NCI-H82 (cell line): Measurements from ENCODE around the gene CHTF18.
"Not testable (repeated sequence)": the region's sequence is repeated elsewhere in the genome, so short reads cannot be mapped to it uniquely, and the experiment has no call there.

Source experiments
- DNase-seq: peaks from one replicate; lab custom pipeline; 2025; lab: John Stamatoyannopoulos, UW

Gene CHTF18

DNA sequence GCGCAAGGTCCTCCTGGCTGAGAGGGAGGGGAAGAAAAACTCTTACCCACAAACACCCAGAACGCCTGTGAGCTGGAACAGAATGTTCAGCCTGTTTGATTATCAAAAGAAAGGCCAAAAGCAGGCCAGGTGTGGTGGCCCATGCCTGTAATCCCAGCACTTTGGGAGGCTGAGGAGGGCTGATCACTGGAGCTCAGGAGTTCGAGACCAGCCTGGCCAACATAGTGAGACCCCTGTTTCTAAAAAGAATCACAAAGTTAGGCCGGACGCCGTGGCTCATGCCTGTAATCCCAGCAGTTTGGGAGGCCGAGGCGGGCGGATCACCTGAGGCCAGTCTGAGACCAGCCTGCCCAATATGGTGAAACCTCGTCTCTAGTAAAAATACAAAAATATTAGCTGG is 12.1 kb upstream of the CHTF18 start:
- not testable (repeated sequence) for DNase-seq

DNA sequence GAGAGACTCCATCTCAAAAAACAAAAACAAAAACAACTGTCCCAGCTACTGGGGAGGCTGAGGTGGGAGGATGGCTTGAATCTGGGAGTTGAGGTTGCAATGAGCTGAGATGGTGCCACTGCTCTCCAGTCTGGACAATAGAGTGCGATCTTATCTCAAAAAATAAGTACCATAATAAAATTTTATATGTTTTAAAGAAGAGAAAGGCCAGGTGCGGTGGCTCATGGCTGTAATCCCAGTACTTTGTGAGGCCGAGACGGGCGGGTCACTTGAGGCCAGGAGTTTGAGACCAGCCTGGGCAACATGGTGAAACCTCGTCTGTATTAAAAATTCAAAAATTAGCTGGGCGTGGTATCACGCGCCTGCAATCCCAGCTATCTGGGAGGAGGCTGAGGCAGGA is 11.6 kb upstream of the CHTF18 start:
- DNase-seq: no peak

DNA sequence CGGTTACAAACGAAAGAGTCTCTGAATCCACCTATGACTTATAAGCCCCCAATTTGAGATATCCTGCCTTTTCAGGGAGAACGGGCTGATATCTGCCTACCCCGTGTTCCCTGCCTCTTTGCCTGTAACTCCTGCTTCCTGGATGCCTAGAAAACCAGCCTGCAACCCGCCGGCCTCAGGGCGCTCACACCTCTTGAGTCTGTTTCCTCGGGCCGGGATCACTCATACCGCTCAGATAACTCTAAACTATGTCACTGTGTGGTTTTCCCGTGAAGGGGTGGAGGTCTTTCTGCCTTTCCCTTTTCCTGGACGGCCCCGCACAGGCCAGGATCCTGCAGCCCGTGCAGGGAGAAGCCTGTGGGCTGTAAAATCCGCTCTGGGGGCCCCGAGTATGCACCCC is 10.6 kb upstream of the CHTF18 start:
- DNase-seq: no peak

DNA sequence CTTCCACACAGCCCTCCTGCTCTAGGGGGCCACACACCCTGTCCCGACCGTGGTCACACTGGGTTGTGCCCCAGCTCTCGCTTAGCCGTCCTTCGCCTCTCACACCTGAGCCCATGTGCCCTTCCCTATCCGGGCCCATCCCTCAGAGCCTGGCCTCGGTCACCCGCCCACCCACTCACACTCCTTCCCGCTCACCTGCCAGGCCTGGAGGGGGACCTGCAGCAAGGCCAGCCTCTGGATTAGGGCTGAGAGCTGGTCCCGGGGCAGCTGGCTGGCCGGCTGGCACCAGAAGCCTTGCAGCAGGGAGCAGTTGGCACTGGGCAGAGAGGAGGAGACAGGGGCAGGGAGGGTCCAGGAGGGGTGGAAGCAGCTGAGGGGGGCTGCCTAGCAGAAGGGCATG is 10.0 kb upstream of the CHTF18 start:
- no peak for DNase-seq

DNA sequence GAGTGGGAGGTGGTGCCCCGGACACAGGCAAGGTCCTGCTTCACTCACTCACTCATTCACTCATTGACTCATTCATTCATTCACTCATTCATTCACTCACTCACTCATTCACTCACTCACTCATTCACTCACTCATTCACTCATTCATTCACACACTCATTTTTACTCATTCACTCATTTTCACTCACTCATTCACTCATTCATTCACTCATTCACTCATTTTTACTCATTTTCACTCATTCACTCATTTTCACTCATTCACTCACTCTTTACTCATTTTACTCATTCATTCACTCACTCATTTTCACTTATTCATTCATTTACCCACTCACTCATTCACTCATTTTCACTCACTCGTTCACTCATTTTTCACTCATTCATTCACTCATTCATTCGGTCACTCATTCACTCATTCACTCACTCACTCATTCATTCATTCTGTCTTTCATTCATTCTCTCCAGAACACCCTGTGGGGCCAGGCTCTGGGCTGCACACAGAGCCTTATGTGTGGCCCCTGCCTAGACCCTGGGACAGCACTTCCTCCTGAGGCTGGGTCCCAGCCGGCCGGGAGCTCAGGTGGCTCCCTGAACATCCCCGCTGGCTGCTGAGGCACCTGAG is 9.4 kb upstream of the CHTF18 start:
- DNase-seq: no peak

DNA sequence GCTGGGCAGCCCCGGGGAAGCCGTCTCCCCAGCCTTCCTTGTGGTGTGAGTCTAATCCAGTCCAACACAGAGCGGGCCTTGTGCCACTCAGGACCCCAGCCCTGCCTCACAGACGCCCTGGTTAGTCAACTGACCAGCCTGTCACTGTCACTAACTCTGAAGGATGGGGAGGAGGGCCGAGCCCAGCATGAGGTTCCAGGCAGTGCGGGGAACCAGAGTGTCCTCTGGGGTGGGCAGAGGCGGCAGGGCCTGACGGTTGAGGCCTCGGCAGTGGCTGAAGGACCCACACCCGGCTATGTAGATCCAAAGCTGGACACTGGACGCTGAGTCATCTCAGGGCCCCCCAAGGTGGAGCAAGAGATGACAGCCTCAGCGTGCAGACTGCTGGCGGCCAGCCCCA is 8.9 kb upstream of the CHTF18 start:
- no peak for DNase-seq

DNA sequence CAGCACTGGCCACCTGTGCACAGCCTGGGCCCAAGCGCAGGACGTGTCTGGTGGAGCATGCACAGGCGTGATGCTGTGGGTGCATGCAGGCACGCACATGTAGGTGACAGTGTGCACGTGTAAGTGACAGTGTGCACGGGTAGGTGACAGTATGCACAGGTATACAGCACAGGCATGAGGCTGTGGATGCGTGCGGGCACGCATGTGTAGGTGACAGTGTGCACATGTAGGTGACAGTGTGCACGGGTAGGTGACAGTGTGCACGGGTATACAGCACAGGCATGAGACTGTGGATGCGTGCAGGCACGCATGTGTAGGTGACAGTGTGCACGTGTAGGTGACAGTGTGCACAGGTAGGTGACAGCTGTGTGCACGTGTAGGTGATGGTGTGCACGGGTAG is 8.1 kb upstream of the CHTF18 start:
- no peak for DNase-seq

DNA sequence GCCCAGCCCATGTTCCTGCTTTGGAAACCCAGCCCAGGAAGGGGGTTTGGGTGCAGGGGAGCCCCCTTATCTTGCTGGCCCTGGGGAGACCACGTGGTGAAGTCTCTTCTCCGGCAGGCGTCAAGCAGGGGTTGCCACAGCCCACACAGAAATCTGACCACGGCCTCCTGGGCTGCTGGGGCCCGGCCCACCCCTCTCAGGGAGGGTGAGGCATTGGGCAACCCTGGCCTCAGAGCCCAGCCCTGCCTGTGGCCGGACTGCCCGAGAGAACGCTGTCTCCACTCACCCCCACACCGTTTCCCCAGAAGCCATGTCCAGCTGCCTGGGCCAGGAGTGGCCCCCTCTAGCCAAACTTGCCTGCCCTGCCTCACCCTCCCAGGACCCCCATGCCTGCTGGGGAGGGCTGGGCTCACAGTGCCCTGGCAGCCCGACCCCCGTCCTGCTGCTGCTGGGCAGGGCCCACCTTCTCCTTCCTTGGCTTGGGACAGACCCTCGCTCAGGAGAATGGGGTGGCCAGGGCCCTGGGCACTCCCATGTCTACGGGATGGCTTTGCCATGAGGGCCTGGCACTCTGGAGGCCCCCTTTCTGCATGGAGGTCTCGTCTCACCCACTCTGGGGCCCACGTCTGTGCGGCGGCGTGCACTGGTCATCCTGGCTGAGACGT is 6.9 kb upstream of the CHTF18 start:
- no peak for DNase-seq

DNA sequence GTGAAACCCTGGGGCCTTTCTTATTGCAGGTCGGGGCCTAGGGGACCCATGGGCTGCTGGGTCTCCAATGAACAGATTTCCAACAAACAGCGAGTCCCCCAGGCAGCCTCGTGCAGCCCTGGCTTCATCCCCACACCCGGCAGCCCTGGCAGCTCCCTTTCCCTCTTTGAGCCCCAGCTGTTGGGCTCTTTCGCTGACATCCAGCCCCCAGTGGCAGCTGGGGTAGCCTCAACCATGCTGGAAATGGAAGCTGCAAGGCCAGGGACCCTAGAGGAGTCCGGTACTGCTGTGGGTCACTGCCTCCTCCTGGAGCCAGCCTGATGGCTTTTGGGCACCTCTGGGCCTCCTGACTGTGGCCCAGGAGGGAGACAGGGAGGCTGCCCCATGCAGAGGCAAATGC is 6.2 kb upstream of the CHTF18 start:
- DNase-seq: no peak

DNA sequence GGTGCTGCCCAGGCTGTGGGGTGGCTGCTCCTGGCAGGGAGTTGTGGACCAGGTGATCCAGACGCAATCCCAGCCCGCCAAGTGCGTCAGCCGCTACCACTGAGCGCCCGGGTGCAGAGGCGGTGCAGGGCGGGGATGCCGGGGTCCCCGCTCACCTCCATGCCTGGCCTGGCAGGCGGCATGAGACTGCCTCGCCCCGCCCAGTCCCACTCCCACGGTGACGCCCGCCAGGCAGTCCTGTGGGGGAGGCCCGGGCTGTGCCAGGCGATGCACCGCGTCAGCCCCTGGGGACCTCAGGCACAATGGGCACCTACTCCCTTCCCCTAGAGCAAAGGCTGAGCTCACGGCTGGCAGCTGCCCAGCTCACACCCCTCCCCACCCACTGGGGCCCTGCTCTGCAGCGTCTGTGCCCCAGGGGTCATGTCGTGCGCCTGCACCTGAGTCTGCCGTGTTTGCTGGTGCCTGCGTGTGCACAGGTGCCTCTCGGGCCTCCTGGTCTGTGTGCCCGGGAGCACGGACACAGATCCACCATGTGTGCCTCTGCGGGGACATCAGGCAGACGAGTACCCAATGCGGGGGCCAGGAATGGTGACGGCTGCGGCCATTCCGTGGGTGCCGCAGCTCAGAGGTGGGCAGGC is 5.5 kb upstream of the CHTF18 start:
- no peak for DNase-seq

DNA sequence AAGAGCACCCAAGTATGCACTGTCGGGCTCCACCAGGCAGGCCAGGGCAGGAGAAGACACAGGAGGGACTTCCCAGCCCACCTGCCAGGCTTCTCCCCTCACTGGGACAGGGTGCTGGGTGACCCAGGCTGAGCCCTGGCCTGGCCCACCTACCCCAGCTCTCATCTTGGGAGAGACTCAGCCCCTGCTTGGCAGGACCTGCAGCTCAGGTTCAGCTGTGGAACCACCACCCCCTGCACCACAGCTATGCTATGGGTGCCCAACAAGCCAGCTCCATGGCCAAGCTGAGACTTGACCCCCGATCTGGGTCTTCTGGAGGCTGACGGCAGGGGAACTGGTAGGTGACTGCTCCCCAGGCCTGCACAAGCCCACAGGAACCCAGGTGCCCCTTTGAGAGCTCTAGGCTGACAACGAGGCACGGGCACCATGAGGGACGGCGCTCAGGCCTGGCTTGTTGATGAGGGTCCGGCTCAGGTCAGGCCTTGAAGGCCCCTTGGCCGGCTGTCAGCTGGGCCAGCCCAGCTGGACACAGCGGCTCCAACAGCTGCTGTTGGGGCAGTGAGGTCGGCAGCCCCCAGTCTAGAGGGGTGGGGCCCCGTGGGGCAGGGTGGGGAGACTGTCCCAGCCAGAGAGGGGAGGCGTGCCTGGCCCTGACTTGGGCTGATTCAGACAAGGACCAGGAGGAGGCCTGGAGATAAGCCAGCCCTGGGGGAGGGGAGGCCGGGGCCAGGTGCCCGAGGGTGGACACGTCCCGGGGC is 4.8 kb upstream of the CHTF18 start:
- DNase-seq: no peak

DNA sequence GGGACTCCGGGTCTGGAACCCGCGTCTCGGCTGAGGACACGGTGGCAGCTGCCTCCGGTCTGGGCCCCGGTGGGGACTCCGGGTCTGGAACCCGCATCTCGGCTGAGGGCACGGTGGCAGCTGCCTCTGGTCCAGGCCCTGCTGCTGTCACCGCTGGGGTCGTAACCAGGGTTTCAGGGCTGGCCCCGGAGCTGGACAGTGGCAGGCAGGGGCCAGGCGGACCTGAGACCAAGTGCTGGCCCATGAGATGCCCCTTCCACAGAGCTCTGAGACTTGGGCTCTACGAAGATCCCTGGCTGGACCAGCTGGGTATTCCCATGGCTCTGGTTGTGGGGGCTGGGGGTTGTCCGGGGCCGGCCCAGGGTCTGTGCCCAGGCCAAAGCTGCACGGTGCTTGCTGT is 4.0 kb upstream of the CHTF18 start:
- DNase-seq: no peak

DNA sequence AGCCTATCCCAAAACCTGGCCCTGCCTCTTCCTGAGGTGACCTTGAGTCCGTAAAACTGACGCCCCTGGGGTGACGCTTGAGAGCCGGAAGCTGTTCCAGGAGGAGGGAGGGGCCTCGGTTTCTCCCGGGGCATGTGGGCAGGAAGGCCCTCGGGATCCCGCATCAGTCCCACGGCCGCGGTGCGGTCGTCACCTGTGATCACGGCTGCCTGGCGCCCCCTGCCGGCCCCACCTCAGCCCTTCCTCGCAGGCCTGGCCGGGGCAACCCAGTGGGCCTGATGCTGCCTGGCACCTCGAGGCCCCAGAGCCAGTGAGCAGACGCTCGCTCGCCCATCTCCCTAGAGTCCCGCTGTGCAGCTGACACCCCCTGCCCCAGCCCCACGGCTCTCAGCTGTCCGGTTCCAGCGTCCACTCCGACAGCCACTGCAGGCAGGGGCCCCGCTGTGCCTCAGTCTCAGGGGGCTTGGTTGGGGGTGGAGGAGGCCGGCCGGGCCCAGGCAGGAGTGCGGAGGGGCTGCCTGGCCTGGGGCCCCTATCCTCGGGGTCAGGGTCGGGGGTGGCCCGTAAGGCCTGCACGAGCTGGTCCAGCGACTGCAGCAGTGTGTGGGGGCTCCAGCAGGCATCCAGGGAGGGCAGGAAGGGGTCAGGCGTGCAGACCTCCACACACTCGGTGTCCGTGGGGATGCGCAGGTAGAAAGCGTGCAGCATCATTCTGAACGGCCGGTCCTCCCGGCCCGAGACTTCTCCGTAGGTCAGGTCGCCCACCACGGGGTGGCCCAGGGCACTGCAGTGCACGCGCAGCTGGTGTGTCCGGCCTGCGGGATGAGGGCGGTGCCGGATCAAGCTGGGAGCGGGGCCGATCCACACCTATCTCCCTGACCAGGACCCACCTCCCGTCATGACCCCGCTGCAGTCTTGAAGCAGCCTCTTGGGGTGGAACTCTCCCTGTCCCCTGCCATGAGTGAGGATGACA is 2.6 kb upstream of the CHTF18 start:
- DNase-seq: peak; percentile 72

DNA sequence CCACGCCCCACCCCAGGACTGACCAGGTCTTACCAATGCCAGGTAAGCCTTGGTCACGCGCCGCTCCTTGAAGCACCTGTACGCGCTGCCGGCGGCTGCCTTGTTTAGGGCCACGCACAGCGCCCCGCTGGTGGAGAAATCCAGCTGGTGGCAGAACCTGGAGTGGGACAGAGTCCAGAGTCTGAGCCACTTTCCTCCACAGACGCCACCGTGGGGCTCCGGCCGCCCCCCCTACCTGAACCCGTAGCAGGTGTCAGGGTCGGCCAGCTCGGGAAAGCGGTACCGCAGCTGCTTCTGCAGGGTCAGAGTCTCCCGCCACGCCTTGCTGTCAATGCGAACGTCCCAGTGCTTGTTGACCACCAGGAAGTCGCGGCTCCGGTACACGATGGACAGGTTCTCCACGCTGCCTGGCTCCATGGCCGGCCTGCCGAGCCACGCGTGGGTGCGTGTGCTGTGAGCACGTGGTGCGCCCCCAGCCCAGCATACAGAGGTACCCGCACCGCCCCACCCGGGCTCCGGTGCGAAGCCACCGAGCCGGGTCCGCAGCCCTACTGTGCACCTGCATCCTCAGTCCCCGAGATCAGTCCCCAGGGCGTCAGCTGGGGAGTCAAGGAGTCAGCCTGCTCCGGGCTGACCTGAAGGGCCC is 976 bp upstream of the CHTF18 start:
- DNase-seq: no peak

DNA sequence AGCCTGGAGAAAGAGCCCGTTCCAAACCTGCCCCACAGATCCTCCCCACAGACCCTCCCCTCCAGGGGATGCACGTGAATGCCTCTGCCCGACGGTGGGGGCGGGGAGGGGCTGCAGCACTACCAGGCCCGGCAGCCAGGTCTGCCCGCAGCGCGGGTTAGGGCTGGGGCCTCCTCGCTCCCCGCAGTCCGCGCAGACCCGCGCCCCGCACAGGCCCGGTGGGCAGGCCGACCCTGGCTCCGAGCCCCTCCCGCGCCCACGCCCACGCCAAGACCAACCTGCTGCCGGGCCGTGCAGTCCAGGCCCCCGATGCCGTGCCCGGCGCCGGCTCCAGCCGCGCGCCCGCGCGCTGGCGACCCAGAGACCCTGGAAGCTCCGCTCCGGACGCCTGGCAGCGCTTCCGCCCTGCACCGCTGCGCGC is 432 bp upstream of the CHTF18 start, which contains the start of gene RPUSD1:
TSS of gene RPUSD1 (minus strand) at position 404 of the 421 bp plus-strand sequence. CDS start 644 bp downstream, outside the sequence.
- DNase-seq: peak; percentile 57

DNA sequence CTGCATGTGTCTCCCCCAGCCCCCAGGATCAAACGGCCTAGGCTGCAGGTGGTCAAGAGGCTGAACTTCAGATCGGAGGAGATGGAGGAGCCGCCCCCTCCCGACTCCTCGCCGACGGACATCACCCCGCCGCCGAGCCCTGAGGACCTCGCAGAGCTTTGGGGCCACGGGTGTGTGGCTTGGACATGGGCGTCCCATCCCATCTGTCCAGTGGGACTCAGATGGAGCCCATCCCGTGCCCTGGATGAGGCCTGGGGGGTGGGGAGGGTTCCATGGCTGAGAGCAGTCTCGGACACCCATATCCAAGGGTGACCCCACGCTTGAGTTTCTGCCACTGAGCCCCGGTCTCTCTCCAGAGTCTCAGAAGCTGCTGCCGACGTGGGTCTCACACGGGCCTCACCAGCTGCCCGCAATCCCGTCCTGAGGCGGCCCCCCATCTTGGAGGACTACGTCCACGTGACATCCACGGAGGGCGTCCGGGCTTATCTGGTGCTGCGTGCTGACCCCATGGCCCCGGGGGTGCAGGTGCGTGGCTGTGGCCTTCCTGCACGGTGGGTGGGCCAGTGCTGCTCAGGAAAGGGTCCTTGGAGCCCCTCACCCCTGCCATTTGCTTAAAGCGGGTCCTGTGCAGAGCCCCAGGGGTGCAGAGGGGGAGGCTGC is 901 bp downstream of the CHTF18 start:
- DNase-seq: no peak

DNA sequence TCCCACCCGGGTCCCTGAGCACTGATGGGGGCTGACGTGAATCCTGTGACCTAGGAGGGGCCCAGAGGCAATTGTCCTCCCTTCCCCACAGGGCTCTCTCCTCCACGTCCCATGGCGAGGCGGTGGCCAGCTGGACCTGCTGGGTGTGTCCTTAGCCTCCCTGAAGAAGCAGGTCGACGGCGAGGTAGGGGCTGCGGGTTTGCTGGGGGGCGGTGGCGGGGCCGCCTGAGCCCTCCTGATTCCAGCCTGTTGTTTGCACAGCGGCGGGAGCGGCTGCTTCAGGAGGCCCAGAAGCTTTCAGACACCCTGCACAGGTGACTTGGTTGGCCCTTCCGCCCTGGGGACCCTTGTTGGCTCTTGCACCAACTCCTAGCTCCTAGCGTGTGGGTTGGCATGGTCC is 1.7 kb downstream of the CHTF18 start:
- DNase-seq: no peak

DNA sequence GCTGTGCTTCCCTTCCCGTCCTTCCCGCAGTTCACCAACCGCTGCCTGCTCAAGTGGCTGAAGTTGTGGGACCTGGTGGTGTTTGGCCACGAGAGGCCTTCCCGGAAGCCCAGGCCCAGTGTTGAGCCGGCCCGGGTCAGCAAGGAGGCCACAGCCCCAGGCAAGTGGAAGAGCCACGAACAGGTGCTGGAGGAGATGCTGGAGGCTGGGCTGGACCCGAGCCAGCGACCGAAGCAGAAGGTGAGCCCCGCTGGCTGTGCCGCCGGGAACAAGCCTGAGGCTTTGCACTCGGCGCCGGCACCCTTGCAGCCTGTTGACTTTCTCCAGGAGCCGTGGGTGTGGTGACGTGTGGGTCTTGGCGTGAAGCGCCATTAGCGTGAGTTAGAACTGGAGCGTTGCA is 2.7 kb downstream of the CHTF18 start:
- DNase-seq: no peak

DNA sequence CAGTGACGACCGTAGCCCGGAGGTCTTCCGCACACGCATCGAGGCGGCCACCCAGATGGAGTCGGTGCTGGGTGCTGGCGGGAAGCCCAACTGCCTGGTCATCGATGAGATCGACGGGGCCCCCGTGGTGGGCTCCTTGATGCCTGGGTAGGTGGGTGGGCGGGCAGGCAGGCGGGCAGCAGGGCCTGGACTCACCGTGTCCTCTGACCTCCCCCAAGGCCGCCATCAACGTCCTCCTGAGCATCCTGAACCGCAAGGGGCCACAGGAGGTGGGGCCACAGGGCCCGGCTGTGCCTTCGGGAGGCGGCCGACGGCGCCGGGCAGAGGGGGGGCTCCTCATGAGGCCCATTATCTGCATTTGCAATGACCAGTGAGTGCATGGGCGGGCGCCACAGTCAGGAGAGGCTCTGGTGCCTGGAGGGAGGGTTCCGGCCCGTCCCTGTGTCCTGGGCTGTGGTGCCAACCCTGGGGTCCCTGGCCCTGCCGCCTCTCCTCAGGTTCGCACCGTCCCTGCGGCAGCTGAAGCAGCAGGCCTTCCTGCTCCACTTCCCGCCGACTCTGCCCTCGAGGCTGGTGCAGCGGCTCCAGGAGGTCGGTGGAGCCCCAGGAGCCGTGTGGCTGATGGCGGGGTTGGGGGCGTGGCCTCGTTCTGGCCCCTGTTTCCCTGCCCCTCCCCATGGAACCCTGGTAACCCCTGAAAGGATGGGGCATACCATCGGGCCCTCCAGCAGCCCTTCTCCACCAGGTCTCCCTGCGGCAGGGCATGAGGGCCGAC is 4.0 kb downstream of the CHTF18 start:
- no peak for DNase-seq

DNA sequence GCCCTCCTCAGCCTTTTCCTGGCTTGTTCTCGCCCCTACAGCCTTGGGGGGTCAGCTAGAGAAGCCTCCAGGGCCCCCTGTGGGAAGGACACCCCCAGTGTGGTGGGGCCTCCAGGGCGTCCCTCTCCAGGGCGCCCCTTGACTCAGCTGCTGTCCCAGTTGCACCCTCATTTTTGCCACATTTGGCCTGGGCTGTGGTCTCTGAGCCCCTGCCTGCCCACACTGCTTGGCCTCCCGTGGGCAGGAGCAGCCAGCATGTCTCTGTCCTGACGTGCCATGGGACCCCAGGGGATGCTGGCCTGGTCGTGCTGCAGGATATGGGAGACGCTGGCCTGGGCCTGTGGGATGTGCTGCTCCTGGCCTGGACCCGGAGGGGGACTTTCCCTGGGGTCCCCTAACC is 5.0 kb downstream of the CHTF18 start:
- no peak for DNase-seq
